ENCODE data around the gene ADK.
A peak's percentile ranks its signal among the peaks of the same experiment; 100 is the strongest.

Gene ADK

DNA sequence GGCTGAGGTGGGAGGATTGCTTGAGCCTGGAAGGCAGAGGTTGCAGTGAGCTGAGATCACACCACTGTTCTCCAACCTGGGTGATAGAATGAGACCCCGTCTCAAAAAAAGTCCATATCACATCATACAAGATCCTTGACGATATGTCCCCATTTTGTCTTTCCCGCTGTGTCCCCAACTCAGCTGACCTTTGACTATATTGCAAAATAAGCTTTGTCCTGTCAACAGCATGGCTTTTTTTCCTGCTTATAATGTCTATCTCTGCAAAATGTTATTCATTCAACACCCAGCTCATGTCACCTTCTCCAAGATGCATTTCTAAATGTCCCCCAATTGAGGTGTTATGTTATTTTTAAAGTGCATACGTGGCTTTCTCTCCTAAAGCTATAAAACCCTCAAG, 539.4 kb downstream of the ADK start:
- DNase-seq = no peak

DNA sequence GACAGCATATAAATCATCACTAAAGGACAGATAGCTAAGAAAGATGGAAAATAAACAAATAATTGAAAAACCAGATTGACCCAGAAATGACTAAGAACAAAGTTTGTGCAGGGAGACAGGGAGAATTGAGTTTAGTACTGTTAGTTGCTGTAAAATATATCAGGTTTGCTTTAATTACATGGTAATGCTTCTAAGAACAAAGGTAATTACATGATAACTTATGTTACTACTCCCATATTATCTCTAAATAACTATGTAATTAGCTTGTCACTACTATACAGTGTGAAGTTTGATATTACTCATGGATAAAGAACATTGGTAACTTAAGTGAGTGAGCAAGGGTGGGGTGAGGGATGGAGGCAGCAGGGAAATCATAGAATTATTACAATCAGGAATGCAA, 540.1 kb downstream of the ADK start:
- no peak for DNase-seq

DNA sequence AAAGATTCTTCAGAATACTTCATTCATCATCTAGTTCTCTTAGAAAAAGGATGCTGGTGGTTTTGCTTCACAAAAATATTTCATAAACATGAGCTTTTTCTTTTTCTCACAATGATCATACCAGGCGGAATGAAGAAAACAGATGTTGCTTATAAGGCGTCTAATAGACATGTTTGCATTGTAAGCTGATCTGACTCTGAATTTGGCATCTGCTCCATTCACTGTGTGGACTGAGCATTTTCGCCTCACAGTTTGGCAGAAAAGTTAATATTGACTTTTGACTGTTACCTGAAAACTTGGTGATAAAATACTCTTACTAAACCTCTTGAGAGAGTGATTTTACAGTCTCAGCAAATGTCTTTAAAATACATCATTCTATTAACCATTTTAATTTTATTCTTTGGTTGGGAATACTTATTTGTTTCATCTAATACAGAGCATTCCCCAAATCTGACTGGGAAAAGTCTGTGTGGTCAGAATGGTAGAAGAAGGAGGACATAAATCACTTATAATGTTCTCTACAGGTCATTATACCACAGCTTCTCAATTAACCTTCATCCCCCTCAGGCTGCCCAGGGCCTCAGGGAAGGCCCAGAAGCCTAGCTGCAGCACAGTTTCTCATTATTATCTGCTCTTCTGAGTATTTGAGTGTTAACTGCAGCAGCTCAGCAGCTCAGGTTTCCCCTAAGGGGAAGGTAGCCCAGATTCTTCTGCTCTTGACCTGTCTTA, 553.8 kb downstream of the ADK start:
- DNase-seq = no peak

DNA sequence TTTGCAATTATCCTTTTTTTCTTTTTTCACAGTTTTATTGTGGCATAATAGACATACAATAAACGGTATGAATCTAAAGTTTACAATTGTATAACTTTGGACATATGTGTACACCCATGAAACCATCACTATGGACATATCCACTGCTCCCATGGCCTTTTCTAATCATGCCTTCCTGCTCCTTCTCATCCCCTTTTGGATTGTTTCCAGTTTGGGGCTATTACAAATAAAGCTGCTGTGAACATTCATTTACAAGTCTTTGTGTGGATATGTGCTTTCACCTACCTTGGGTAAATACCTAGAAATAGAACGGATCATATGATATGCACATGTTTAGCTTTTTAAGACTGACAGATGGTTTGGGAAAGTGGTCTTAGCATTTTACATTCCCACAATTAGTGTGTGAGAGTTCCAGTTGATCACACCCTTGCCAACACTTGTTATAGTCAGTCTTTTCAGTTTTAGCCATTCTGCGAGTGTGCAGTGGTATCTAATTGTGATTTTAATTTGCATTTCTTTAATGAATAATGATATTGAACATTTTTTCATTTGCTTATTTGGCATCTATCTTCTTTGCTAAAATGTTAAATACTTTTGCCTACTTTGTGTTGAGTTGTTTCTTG, 554.4 kb downstream of the ADK start:
- DNase-seq = no peak

DNA sequence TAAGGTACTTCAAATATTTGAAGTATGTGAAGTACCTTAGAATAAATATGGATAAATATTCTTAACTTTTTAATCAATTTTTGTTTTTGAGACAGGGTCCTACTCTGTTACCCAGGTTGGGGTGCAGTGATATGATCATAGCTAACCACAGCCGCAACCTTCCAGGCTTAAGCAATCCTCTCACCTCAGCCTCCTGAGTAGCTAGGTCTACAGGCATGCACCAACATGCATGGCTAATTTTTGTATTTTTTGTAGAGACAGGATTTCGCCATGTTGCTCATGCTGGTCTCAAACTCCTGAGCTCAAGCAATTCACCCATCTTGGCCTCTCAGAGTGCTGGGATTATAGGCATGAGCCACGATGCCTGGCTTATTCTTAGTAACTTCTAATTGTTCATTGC, 555.9 kb downstream of the ADK start:
- no peak for DNase-seq

DNA sequence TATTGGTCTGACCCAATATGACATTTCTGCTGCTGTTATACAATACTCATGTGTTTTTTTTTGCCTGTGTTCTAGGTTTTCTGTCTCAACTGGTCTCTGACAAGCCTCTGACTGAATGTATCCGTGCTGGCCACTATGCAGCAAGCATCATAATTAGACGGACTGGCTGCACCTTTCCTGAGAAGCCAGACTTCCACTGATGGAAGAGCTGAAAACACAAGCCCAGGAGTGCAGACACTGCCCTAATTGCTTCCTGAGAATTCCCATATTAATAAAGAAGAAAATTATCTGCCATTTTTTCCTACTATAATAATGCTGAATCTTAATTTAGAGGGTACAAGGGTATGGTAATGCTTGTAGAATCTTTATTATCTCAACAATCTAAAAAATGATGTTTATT, 557.2 kb downstream of the ADK start:
- no peak for DNase-seq

DNA sequence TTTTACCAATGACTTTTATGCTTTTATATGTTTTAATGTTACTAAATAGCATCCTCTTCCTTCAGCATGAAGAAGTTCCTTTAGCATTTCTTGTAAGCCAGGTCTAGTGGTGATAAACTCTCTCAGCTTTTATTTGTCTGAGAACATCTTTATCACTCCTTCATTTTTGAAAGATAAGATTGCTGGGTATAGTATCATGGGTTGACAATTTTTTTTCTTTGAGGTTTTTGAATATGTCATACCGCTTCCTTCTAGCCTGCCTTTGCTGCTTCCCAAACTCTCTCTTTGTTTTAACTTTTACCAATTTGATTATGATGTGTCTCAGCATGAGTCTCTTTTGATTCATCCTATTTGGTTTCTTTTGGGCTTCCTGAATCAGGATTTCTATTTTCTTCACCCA, 567.2 kb downstream of the ADK start:
- no peak for DNase-seq

DNA sequence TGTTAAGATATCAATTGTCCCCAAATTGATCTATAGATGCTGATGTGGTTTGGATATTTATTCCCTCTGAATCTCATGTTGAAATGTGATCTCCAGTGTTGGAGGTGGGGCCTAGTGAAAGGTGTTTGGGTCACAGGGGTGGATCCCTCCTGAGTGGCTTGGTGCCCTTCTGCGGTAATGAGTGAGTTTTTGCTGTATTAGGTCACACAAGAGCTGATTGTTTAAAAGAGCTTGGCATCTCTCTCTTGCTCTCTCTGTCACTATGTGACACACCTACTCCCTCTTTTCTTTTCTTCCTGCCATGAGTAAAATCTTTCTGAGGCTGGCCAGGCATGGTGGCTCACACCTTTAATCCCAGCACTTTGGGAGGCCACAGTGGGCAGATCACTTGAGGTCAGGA, 577.2 kb downstream of the ADK start:
- no peak for DNase-seq

DNA sequence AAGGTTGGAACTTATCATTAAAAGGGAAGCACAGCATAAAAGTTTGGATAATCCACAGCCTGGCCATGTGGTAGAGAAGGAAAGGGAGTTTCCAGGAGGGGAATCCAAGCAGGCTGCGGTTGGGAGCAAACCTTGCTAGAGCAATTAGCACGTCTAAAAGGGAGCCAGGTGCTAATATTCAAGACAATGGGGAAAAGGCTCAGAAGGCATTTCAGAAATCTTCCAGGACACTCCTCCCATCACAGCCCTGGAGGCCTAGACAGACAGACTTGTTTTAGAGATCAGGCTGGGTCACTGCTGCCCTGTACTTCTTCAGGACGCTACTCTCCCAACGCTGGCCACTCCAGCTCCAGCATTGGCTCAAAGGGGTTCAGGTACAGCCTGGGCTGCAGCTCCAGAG, 579.2 kb downstream of the ADK start:
- no peak for DNase-seq

DNA sequence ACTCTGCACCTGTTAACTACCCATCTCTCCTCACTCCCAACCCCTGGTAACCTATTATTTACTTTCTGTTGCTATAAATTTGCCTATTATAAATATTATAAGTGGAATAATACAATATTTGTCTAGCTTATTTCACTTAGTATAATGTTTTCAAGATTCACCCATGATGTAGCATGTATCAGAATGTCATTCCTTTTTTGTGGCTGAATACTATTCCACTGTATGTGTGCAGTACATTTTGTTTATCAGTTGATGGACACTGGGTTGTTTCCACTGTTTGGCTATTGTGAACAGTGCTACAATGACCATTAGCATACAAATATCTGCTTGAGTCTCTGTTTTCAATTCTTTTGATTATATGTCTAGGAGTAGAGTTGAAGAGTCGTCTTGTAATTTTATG, 582.6 kb downstream of the ADK start:
- no peak for DNase-seq

DNA sequence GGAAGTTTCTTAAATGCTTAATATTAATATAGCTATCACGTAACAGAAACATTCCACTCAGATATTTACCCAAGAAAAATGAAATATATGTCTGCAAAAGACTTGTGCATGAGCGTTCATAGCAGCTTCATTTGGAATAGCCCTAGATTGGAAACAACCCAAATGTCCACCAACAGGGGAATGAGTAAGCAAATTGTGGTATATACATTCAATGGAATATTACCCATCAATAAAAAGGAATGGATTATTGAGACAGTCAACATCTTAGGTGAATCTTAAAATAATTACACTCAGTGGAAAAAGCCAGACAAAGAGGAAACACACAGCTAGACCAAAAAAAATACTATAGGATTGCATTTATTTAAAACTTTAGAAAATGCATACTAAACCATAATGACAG, 585.0 kb downstream of the ADK start:
- no peak for DNase-seq

DNA sequence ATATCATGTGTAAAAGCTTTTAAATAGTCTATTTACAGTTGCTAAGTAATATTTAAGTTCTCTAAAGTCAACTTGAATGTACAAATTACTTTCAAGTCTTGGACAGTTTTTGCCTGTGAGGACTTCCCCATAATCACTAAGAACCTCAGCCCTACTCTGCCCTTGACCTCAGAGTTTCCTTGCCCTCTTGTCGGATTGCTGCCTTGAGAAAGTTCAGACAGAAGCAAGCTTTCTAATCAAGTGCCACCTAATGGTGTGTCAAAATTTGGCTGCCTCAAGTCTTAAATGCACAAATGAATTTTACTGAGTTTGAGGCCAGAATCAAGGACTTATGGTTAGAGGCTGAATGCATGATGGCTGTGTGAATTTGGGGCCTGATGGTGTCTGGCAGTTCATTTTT, 587.0 kb downstream of the ADK start:
- DNase-seq = no peak

DNA sequence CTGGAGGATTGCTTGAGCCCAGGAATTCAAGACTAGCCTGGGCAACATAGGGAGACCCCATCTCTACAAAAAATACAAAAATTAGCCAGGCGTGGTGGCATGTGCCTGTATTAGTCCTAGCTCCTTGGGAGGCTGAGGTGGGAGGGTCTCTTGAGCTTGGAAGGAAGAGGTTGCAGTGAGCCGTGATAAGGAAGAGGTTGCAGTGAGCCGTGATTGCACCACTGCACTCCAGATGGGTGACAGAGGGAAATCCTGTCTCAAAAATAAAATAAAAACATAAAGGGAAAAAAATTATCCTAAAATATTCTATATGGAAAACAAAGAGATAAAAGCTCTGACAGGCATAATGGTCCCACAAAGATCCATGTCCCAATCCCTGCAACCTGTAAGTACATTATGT, 587.5 kb downstream of the ADK start:
- no peak for DNase-seq

DNA sequence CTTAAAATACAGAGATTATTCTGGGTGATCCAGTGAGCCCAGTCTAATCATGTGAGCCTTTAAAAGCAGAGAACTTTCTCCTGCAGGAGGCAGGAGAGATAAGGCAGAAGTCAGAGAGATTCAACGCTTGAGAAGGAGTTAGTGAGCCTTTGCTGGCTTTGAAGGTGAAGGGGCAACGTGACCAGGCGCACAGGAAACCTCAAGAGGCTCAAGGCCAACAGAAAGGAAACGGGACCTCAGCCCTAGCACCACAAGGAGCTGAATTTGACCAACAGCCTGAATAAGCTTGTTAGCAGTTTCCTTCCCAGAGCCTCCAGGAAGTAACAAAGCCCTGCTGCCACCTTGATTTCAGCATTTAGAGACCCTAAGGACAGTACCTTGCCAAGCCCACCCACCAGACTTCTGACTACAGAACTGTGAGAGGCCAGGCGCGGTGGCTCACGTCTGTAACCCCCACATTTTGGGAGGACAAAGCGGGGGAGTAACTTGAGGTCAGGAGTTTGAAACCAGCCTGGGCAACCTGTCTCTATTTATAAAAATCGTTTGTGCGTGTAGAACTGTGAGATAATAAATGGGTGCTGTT, 588.1 kb downstream of the ADK start:
- DNase-seq = no peak

DNA sequence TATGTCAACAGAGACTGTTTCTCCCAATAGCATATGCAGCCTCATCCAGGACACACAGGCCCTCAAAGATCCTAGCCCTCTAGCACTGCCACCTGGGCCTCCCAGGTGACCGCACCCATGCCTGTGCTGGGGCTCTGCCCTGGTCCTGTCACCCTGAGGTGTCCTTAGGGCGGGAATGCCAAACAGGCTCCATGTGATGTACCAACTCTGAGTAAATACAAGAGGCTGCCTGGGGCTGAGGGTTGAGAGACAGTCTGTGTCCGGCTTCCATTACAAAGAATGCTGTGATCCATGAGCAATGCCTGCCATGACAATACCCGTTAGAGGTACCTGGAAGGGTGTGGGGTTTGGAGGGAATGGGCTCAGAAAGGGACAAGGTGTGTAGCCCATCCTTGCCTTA, 592.4 kb downstream of the ADK start:
- DNase-seq = no peak

DNA sequence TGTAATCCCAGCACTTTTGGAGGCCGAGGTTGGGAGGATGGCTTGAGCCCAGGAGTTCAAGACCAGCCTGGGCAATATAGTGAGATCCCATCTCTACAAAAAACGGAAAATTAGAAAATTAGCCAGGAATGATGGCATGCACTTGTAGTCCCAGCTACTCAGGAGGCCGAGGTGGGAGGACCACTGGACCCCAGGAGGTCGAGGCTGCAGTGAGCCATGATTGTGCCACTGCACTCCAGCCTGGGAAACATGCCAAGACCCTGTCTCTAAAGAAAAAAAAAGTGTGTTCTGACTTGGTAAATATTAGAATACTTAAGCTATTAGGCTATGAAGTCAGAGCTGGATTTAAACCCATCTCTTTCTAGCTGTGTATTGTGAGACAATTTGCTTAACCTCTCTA, 594.4 kb downstream of the ADK start:
- no peak for DNase-seq

DNA sequence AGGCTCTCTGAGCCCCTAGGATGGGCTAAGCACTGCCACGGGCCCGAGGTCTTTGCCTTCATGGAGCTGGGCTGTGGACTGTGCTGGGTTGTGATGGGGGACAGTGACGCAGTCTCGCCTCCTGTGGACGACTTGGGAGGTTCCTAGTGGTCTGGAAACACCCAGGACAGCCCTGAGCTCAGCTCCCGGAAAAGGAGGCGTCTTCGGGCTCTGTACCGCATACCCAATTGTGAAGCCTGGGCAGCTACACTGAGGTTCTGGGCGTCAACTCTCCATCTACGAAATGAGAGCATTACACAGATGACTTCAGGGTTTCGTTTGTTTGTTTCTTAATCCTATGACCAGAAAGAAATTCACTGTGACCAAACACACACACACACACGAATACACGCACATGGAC, 595.8 kb downstream of the ADK start:
- DNase-seq = no peak

DNA sequence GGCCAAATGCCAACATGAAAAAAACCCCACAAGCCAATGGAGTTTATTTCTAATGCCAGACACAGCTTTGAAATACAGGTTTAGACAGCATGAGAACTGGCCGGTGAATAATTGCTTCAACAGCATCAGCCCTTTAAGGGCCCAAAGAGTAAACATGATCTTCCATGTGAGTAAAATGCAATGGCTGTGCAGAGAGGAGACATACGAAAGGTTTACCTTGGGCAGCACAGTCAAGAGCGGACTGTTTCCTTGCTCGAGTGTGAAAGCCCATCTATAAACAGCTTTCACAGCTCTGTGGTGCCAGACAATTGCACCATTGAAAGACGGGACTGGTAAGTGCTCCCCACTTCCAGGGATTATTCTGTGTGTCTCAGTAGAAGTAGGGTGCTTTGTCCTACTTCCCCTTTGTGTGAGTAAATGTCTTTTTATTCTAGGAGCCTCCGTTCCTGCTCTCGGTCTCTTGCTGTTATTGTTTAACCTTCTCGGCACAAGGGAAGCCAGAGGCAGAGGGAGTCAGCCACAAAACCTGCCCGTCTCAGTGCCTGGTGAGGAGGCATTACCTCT, 597.5 kb downstream of the ADK start:
- DNase-seq = no peak

DNA sequence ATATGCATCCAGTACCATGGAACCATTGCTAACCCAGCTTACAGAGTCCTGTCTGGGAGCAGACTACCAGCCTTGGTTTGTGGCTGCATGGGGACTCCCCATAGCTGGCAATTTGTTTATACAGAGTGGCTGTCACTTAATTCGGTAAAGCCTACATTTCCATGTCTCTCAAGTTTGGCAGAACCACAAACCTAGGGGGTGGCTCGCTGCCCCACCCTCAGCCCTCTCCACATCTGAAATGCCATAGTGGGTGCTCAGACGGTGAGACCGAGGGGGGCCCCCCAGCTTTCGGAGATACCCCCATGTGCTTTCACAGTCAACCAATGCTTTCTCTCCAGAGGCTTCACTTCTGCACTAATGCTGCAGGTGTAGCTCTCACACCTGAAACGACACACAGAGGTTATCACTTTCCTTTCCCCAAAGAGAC, 599.8 kb downstream of the ADK start:
- DNase-seq = peak; percentile 24

DNA sequence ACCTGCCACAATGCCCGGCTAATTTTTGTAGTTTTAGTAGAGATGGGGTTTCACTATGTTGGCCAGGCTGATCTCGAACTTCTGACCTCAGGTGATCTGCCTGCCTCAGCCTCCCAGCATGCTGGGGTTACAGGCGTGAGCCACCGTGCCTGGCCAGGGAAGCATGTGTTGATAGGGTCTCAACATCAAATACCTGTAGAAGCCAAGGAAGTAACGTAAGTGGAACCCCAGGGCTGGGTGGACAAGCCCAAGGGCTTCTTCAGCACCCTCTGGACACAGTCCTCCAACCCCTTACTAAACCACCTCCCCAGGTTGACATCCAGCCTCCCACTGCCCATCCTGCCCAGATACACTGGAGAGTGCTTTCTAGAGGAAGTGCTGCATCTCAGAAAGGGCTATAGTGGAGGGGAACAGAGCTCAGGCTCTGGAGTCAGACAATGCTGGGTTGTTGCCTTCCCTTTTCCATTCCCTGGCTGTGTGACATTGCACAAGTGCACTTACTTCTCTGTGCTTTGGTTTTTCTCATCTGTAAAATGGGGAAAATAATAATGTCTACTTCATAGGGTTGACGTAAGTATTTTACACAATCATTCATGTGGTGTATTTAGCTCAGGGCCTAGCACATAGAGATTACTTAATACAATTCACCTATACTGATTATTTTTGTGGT, 601.5 kb downstream of the ADK start:
- DNase-seq = no peak

DNA sequence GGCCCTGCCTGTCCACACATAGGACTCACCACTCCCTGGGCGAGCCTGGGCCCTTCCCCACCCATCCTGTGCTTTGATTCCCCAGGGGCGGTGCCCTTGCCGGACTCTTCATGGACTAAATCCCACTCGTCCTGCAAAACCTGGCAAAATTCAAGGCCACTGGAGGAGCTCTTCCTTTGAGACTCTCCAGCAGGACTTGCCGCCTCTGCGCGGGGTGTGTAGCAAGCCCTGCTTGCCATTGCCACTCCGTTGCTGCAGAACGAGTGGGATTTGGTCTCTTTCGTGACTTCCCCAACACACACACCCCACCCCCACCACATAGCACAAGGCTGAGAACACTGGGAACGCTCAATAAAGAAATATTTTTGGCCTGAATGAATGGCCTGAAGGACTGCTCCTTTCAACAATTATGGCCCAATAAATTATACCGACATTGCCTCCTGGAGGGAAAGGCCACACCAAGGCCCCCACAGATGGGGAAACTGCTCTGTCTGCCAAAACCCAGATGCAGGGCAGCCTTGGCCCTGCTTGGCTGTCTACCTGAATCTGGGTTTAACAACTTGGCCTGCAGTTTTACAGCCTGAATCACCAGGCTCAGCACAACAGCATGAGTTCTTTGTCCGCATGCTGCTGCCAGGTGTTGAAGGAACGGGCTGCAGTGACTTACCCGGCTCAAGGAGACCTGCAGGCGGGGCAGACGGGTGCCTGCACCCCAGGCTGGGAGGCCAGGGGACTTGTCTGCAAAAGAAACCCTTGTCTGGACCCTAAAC, 602.6 kb downstream of the ADK start:
- no peak for DNase-seq

DNA sequence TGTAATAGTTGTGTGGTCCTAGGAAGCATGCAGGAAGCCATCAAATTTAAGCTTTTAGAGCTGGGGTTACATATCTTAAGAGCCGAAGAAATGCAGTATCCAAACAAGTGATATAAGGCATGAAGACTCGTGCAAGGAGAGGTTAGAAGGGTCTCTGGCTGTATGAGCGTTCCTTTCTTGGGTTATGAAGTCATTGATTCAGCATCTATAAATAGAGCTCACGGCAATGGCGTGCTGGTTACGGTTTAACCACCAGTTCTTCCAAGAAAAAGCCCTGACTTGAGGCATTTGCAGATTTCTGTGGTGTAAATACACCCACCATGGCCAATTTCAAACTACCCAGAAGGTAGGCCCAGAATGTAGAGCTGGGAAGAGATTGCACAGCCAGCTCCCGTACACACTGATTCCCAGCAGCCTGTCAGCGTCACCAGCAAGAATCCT, 603.4 kb downstream of the ADK start:
- DNase-seq = no peak

DNA sequence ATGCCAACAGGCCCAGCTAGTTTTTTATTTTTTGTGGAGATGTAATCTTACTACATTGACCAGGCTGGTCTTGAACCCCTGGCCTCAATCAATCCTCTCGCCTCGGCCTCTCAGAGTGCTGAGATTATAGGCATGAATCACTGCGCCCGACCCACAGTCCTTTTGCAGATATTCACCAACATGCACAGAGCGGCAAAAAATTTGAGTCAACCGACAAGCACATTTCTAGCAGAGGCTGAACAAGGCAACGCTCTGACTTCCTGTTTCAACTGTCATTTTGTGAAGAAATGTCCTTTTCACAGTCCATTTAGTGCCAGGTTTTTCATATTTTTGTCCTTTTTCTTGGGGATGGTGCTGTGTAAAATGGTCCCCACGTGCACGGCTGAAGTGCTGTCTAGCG, 604.3 kb downstream of the ADK start:
- no peak for DNase-seq
